BLaER1 treated with 17β-estradiol and CSF1 and Interleukin-3, amounts not matched to agents 10 nM and 100 nM (cell line): ENCODE data around the gene HSPB7.
A peak's percentile ranks its signal among the peaks of the same experiment; 100 is the strongest.

ENCODE experiments used
- H3K27ac ChIP-seq, 11 experiments: shearing (Covaris generic); formaldehyde crosslinking; 2 replicates each; pipeline ENCODE4 v1.8.1; 2022
- H3K27me3 ChIP-seq, 11 experiments: shearing (Covaris generic); formaldehyde crosslinking; 2 replicates each; pipeline ENCODE4 v1.8.1; 2022
- H3K36me3 ChIP-seq, 11 experiments: shearing (Covaris generic); formaldehyde crosslinking; 2 replicates each; pipeline ENCODE4 v1.8.1; 2022
- H3K4me1 ChIP-seq, 10 experiments: shearing (Covaris generic); formaldehyde crosslinking; 2 replicates each; pipeline ENCODE4 v1.8.1; 2022
- H3K4me2 ChIP-seq, 11 experiments: shearing (Covaris generic); formaldehyde crosslinking; 2 replicates each; pipeline ENCODE4 v1.8.1; 2022
- H3K4me3 ChIP-seq, 10 experiments: shearing (Covaris generic); formaldehyde crosslinking; 2 replicates each; pipeline ENCODE4 v1.8.1; 2022
- H3K9ac ChIP-seq, 11 experiments: shearing (Covaris generic); formaldehyde crosslinking; 2 replicates each; pipeline ENCODE4 v1.8.1; 2022
- H3K9me3 ChIP-seq, 11 experiments: shearing (Covaris generic); formaldehyde crosslinking; replicated peaks in 1 of 11; 2 replicates each; pipeline ENCODE4 v1.8.1; 2022
- H4K20me1 ChIP-seq, 11 experiments: shearing (Covaris generic); formaldehyde crosslinking; 2 replicates each; pipeline ENCODE4 v1.8.1; 2022
- Cebpa-rat ChIP-seq, 11 experiments: shearing (Covaris generic); IDR thresholded peaks; 2 replicates each; pipeline ENCODE4 v1.8.1; 2022

HSPB7 gene

GRCh38 chr1:16013220-16013907, 4.5 kb downstream of the HSPB7 start:
- peak overlapping the region; percentile 80 to 91 (median 87) for H3K4me2 ChIP-seq
- TF ChIP-seq Cebpa-rat (IDR thresholded peaks at IDR 0.05), result no peak
- H3K9ac ChIP-seq, result peak overlapping the region; percentile 76 to 86 (median 83); a peak in 21 of 22 replicates
- peak overlapping the region; percentile 32 to 69 (median 54); a peak in 19 of 20 replicates for H3K4me3 ChIP-seq
- no peaks in the 10 kb centered on the region for H3K27me3 ChIP-seq
- H3K9me3 ChIP-seq, result no peaks in the 10 kb centered on the region
- no peaks in the 10 kb centered on the region for H3K36me3 ChIP-seq
- H3K4me1 ChIP-seq, result peaks cover 63 to 93% (median 75%) of the 10 kb centered on the region in 10 experiments
- peak overlapping the region; percentile 74 to 94 (median 86) for H3K27ac ChIP-seq
- H4K20me1 ChIP-seq, result no peaks in the 10 kb centered on the region

- Histone ChIP-seq H3K9me3 (no peaks in the 10 kb centered on the region), H3K9ac (peak overlapping the region; percentile 76 to 86 (median 83)), H3K4me3 (peak overlapping the region; percentile 32 to 69 (median 54); a peak in 19 of 20 replicates), H3K4me2 (peak overlapping the region; percentile 80 to 91 (median 87)), H3K36me3 (no peaks in the 10 kb centered on the region), H4K20me1 (no peaks in the 10 kb centered on the region), H3K27me3 (no peaks in the 10 kb centered on the region), H3K4me1 (peaks cover 63 to 89% (median 74%) of the 10 kb centered on the region in 10 experiments), H3K27ac (peak overlapping the region; percentile 74 to 94 (median 86))
- TF ChIP-seq Cebpa-rat (IDR thresholded peaks at IDR 0.05), result peak in 3 of 11 experiments; percentile 22 to 45 (median 32); a peak in 1 of 22 replicates
These were observed 5.1 kb downstream of the HSPB7 start for GRCh38 chr1:16012590-16013219.

- Histone ChIP-seq H3K4me2 (peak overlapping the region; percentile 80 to 91 (median 87)), H3K9ac (peak overlapping the region; percentile 76 to 86 (median 83); a peak in 21 of 22 replicates), H4K20me1 (no peaks in the 10 kb centered on the region), H3K27ac (peak overlapping the region; percentile 74 to 94 (median 86); a peak in 21 of 22 replicates), H3K9me3 (no peaks in the 10 kb centered on the region), H3K27me3 (no peaks in the 10 kb centered on the region), H3K4me1 (peaks cover 62 to 89% (median 74%) of the 10 kb centered on the region in 10 experiments), H3K4me3 (peak overlapping the region in 8 of 10 experiments; percentile 42 to 69 (median 54); a peak in 11 of 20 replicates), H3K36me3 (no peaks in the 10 kb centered on the region)
- no peak for TF ChIP-seq Cebpa-rat (IDR thresholded peaks at IDR 0.05)
These were observed 5.8 kb downstream of the HSPB7 start for GRCh38 chr1:16011936-16012589.

DNA sequence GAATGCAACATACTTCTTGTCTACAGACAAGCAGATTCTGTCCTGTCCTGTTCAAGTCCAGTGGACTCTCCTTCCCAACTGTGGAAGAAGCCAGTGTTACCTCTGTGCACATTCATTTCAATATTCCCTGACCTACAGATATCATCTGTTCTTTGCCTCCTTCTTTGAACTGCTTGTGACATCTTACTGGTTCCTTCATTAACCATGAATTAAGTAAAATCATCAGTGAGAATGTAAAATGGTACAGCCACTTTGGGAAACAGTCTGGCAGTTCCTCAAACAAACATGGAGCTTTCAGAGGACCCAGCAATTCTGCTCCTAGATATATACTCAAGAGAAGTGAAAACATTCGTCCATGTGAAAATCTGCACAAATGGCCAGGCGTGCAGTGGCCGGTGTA, 7.0 kb downstream of the HSPB7 start:
- Histone ChIP-seq H3K9me3 (no peaks in the 10 kb centered on the region), H3K27me3 (no peaks in the 10 kb centered on the region), H3K4me2 (peak overlapping the region in 1 of 11 experiments; percentile 91; a peak in 1 of 22 replicates), H4K20me1 (no peaks in the 10 kb centered on the region), H3K27ac (no peak overlapping the region), H3K4me3 (no peak overlapping the region), H3K36me3 (no peaks in the 10 kb centered on the region), H3K4me1 (peaks cover 62 to 89% (median 74%) of the 10 kb centered on the region in 10 experiments), H3K9ac (no peak overlapping the region; a peak in 1 of 22 replicates)
- no peak for TF ChIP-seq Cebpa-rat (IDR thresholded peaks at IDR 0.05)

GRCh38 chr1:16009678-16010077, 8.2 kb downstream of the HSPB7 start:
- no peak overlapping the region for H3K4me3 ChIP-seq
- H3K36me3 ChIP-seq, result no peaks in the 10 kb centered on the region
- no peak for TF ChIP-seq Cebpa-rat (IDR thresholded peaks at IDR 0.05)
- H3K27ac ChIP-seq, result no peak overlapping the region
- H3K9me3 ChIP-seq, result no peaks in the 10 kb centered on the region
- peaks cover 61 to 89% (median 74%) of the 10 kb centered on the region in 10 experiments for H3K4me1 ChIP-seq
- no peak overlapping the region for H3K4me2 ChIP-seq
- no peaks in the 10 kb centered on the region for H4K20me1 ChIP-seq
- no peak overlapping the region for H3K9ac ChIP-seq
- H3K27me3 ChIP-seq, result no peaks in the 10 kb centered on the region

- Histone ChIP-seq H3K4me2 (no peak overlapping the region; a peak in 1 of 22 replicates), H3K9me3 (no peaks in the 10 kb centered on the region), H3K4me3 (no peak overlapping the region), H3K27ac (no peak overlapping the region), H3K9ac (0 out of 22 replicates have a peak overlapping the region, but pooled peaks of 1 of the 11 experiments have one; percentile 7), H3K27me3 (no peaks in the 10 kb centered on the region), H4K20me1 (no peaks in the 10 kb centered on the region), H3K4me1 (peaks cover 60 to 89% (median 74%) of the 10 kb centered on the region in 10 experiments), H3K36me3 (no peaks in the 10 kb centered on the region)
- no peak for TF ChIP-seq Cebpa-rat (IDR thresholded peaks at IDR 0.05)
These were observed 8.8 kb downstream of the HSPB7 start for GRCh38 chr1:16009030-16009460.

DNA sequence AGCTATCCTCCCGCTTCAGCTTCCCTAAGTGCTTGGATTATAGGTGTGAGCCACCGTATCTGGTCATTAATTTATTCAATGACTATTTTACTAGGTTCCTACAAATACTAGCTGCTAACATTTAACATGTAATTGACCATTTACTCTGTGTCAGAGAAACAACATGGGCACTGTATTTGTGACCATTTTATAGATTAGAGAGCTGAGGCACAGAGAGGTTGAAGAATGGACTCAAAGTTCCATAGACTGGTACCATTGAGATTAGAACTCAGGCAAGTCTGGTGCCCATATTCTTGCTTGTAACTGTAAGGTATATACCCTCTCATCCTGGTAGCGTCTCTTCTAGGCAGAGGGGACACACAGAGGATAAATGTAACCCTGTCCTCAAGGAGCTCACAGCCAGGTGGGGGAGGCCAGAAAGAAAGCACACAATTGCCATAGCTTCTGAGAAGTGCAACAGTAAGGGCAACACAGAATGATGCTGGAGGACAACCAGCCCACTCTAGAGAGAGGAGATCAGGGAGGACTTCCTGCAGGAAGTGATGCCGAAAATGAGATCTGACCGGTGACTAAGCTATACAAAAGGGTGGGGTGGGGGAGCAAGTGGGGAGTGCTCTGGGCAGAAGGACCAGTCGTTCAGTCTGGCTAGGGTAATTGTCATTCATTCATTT, 10.0 kb downstream of the HSPB7 start:
- H3K9ac ChIP-seq, result no peak overlapping the region
- H3K4me1 ChIP-seq, result peaks cover 49 to 84% (median 66%) of the 10 kb centered on the region in 10 experiments
- H3K4me3 ChIP-seq, result no peak overlapping the region
- no peak for TF ChIP-seq Cebpa-rat (IDR thresholded peaks at IDR 0.05)
- H3K27me3 ChIP-seq, result no peaks in the 10 kb centered on the region
- H3K4me2 ChIP-seq, result peak overlapping the region in 9 of 11 experiments; percentile 18 to 90 (median 79); a peak in 14 of 22 replicates
- H3K9me3 ChIP-seq, result no peaks in the 10 kb centered on the region
- no peak overlapping the region for H3K27ac ChIP-seq
- H4K20me1 ChIP-seq, result no peaks in the 10 kb centered on the region
- H3K36me3 ChIP-seq, result no peaks in the 10 kb centered on the region

GRCh38 chr1:16006552-16007485, 11.0 kb downstream of the HSPB7 start:
- Histone ChIP-seq H4K20me1 (no peaks in the 10 kb centered on the region), H3K27me3 (no peaks in the 10 kb centered on the region), H3K36me3 (no peaks in the 10 kb centered on the region), H3K4me2 (peak overlapping the region; percentile 37 to 90 (median 79)), H3K9me3 (no peaks in the 10 kb centered on the region), H3K27ac (peak overlapping the region in 3 of 11 experiments; percentile 35 to 60 (median 53); a peak in 3 of 22 replicates), H3K4me1 (peaks cover 39 to 74% (median 56%) of the 10 kb centered on the region in 10 experiments), H3K9ac (peak overlapping the region in 4 of 11 experiments; percentile 21 to 56 (median 47); a peak in 5 of 22 replicates), H3K4me3 (no peak overlapping the region)
- no peak for TF ChIP-seq Cebpa-rat (IDR thresholded peaks at IDR 0.05)
